AG10803 (cell line): ENCODE results near the gene FLNB.
A peak's percentile ranks its signal among the peaks of the same experiment; 100 is the strongest.

Experiments used
- DNase-seq: peaks from one replicate; pipeline ENCODE4 v3.0.0; 2010; ENCODE audit warnings: low read depth
- H3K4me3 ChIP-seq: 2 replicates; pipeline ENCODE4 v1.5.1; 2011; ENCODE audit warnings: mild to moderate bottlenecking, low read length, control low read depth
- CTCF ChIP-seq: conservative IDR thresholded peaks from 2 replicates; pipeline ENCODE4 v1.5.1; 2011; ENCODE audit warnings: mild to moderate bottlenecking, low read length, control low read depth, inconsistent platforms

FLNB gene

GRCh38 chr3:57973715-57974477, 34.3 kb upstream of the FLNB start:
- DNase-seq, result no peak
- TF ChIP-seq CTCF, result no peak
- H3K4me3 ChIP-seq, result no peak overlapping the region

- DNase-seq, result peak; percentile 96
- H3K4me3 ChIP-seq, result no peak overlapping the region
- no peak for TF ChIP-seq CTCF
Measured at GRCh38 chr3:57974796-57975388, 33.3 kb upstream of the FLNB start.

- DNase-seq, result no peak
- H3K4me3 ChIP-seq, result no peak overlapping the region
- no peak for TF ChIP-seq CTCF
Measured at GRCh38 chr3:57977818-57978235, 30.4 kb upstream of the FLNB start.

GRCh38 chr3:57978316-57978715, 29.9 kb upstream of the FLNB start:
- no peak for TF ChIP-seq CTCF
- DNase-seq, result no peak
- H3K4me3 ChIP-seq, result no peak overlapping the region

- no peak for TF ChIP-seq CTCF
- H3K4me3 ChIP-seq, result no peak overlapping the region
- no peak for DNase-seq
Measured at GRCh38 chr3:57980416-57980815, 27.8 kb upstream of the FLNB start.

- no peak for TF ChIP-seq CTCF
Measured at GRCh38 chr3:57981483-57982087, 26.6 kb upstream of the FLNB start.

More at GRCh38 chr3:57981483-57982087, 26.6 kb upstream of the FLNB start:
- no peak for DNase-seq
- H3K4me3 ChIP-seq, result no peak overlapping the region
